8988T (cell line): ENCODE measurements around the gene CERS1.

Experiments used
- DNase-seq: peaks from one replicate; pipeline ENCODE4 v3.0.0; 2011

CERS1 gene

GRCh38 chr19:18870531-18871172, 25.3 kb downstream of the CERS1 start:
- no peak for DNase-seq

- no peak for DNase-seq
These were observed 26.0 kb downstream of the CERS1 start for GRCh38 chr19:18869781-18870530.

GRCh38 chr19:18869023-18869618, 26.8 kb downstream of the CERS1 start:
- no peak for DNase-seq

GRCh38 chr19:18868380-18869022, 27.5 kb downstream of the CERS1 start:
- DNase-seq, result no peak

- no peak for DNase-seq
These were observed 28.2 kb downstream of the CERS1 start for GRCh38 chr19:18867751-18868150.

GRCh38 chr19:18867199-18867598, 28.8 kb downstream of the CERS1 start:
- DNase-seq, result no peak

GRCh38 chr19:18866800-18867123, 29.2 kb downstream of the CERS1 start:
- no peak for DNase-seq

- DNase-seq, result peak; percentile 99
These were observed 29.8 kb downstream of the CERS1 start for GRCh38 chr19:18865973-18866799.

- no peak for DNase-seq
These were observed 30.6 kb downstream of the CERS1 start for GRCh38 chr19:18865106-18865972.

- no peak for DNase-seq
These were observed 32.1 kb downstream of the CERS1 start for GRCh38 chr19:18863843-18864362.

- DNase-seq, result no peak
These were observed 32.7 kb downstream of the CERS1 start for GRCh38 chr19:18862976-18863842.

- DNase-seq, result no peak
These were observed 34.0 kb downstream of the CERS1 start for GRCh38 chr19:18861917-18862316.

- DNase-seq, result no peak
These were observed 34.7 kb downstream of the CERS1 start for GRCh38 chr19:18861235-18861634.

- no peak for DNase-seq
These were observed 35.2 kb downstream of the CERS1 start for GRCh38 chr19:18860725-18861124.

GRCh38 chr19:18860302-18860700, 35.7 kb downstream of the CERS1 start:
- no peak for DNase-seq

- DNase-seq, result no peak
These were observed 36.2 kb downstream of the CERS1 start for GRCh38 chr19:18859676-18860301.

GRCh38 chr19:18858906-18859646, 36.9 kb downstream of the CERS1 start:
- DNase-seq, result no peak

- DNase-seq, result no peak
These were observed 38.7 kb downstream of the CERS1 start for GRCh38 chr19:18857223-18857622.

- DNase-seq, result peak; percentile 92
These were observed 39.4 kb downstream of the CERS1 start for GRCh38 chr19:18856385-18857126.
